ENCODE results near the gene ZNF423.

ZNF423 gene

DNA sequence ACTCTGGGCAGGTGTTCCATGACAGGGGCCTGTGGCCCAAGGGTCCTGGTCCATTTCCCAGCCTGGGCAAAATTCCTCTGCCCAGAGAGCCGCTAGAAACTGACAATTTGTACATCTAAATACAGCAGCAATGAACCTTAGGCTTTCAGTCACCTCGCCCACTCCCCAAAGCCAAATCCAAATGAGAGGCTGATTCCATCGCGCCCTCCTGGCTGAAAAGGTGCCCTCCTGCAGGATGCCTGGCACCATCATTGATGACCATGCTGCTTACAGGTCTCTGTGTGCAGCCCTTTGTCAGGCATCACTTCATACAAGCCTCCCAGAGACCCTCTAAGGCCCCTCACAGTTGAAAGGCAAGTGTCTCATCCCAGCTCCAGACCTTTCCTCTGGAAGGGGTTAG is 367.6 kb downstream of the ZNF423 start:
- in situ Hi-C loops (cut with MboI; ENCODE audit: low sequenced_read_pairs) = no loop called here

DNA sequence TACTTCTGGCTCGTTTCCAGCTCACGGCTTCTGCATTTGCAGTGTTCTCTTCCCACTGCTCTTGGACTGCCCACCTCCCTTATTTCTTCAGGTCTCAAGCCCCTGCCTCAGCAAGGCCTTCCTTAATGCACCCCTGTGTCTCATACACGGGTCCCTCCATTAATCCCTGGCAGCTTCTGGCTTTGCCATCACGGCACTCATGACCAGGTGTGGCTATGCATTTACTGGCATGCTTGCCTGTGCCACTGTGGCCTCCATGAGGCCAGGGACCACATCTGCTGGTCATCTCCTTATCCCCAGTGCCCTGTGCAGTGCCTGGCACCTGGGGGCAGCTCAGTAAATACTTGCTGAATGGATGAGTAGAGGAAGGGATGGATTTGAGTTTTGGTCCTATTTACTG is 368.2 kb downstream of the ZNF423 start:
- in situ Hi-C loops (cut with MboI; ENCODE audit: low sequenced_read_pairs) = no loop called here

DNA sequence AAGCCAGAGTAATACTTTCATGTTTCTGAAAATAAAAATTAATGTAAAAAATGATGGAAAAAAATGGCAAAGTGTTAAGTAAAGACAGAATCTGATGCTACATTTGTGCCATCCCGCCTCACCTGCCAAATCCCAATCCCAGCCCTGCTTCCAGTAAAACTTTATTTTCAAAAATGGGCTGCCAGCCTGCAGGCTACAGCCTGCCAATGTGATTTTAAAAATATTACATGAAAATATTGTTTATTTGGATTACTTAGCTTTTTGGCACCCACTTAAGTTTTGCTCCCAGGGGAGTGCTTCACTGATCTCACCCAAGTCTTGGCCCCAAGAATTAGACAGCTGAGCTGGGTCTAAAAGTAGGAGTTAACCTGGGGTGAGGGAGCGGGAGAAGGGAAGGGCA is 369.5 kb downstream of the ZNF423 start:
- in situ Hi-C loops (cut with MboI; ENCODE audit: low sequenced_read_pairs) = no loop called here

DNA sequence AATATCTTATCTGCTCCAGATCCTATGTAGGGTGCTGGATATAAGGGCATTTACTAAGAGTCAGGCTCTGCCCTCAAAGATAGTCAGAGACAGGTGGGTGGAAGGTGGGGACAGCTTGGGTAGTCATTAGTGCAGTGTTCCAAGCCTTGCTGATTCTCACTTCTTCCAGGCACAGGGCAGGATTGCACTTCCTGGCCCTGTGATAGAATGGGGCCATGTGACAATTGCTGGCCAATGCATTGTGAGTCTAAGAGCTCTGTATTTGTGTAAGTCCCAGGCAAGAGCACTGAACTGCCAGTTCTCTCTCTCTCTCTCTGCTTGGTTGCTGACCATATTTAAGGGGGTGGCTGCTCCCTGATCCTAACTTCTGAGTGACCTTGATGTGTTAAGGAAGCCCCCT is 370.2 kb downstream of the ZNF423 start:
- in situ Hi-C loops (cut with MboI; ENCODE audit: low sequenced_read_pairs) = no loop called here

DNA sequence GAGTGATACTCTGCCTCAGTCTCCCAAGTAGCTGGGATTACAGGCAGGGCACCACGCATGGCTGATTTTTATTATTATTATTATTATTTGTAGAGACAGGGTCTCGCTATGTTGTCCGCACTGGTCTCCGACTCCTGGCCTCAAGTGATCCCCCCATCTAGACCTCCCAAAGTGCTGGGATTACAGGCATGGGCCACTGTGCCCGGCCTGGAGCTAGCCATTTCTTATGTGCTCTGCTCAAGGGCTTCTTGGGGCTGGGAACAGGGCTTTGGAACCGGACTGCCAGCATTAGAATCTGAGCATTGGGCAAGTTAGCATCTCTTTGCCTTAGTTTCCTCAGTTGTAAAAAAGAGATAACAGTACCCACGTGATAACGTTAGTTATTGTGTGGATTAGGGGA is 371.0 kb downstream of the ZNF423 start:
- in situ Hi-C loops (cut with MboI; ENCODE audit: low sequenced_read_pairs) = no loop called here

DNA sequence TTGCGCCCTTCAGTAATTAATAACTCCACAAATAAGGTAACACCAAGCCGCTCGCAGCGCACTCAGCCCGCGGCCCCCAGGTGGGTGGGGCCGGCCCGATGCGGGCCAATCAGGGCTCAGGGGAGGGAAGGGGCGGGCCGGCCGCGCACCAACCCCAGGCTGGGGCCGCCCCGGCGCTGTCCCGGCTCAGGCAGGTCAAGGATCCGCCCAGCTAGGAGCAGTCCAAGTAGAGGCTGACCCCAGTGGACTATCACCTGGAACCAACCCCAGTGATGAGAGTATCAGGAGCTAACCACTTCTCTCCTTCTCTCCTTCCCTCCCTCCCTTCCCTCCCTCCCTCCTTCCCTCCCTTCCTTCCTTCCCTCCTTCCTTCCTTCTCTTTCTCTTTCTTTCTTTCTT is 371.5 kb downstream of the ZNF423 start:
- in situ Hi-C loops (cut with MboI; ENCODE audit: low sequenced_read_pairs) = no loop called here

DNA sequence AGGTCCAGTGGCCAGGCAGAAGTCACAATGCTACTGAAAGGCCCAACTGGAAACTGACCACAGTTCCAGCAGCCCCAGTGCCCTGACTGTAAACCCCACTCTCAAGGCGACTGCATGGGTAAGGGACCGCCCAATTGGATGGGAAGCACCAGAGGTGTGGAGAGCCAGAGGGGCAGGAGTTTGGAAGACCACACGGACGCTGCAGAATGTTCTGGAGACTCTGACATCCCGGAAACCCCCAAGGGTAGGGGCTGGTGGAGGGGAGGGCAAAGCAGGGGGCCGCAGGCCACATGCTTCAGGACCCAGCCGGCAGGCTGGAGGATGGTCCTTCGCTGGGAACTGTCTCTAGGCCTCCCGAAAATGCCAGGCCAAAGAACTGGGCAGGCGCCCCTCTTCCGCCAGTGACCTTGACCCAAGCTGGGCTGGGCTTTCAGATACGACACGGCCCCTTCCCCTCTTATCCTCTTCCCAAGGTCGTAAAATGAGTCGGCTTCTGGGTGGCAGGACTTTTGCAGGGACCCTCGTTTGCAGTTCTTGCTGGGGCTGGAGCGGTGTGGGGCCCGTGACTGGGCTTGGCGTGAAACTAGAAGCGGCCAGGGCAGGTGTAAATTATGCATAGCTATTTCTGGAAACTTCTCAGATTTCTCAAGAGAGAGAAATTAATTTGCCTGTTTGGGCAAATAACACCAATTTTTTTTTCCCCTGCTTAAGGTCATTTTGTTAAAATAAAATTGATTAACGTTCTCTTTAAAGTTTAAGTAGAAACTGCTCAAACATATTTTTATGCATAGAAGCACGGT is 372.1 kb downstream of the ZNF423 start:
- in situ Hi-C loops (cut with MboI; ENCODE audit: low sequenced_read_pairs) = no loop called here

DNA sequence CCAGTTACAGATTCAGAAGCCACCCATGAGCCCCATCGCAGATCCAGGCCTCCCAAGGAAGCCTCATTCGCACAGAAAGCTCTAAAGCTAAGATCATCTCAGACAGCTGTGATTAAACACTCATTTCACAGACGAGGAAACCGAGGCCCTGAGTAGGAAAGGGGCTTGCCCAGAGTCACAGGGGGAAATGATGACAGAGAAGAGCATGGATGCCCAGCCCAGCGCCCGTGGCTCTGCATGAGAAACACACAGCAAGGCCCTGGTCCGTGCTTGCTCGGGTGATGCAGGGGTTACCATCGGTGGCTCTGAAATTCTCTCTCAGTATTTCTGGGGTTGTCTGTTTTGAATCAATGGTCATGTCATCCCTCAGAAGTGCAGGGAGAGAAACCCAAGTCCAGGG is 372.7 kb downstream of the ZNF423 start:
- in situ Hi-C loops (cut with MboI; ENCODE audit: low sequenced_read_pairs) = no loop called here

DNA sequence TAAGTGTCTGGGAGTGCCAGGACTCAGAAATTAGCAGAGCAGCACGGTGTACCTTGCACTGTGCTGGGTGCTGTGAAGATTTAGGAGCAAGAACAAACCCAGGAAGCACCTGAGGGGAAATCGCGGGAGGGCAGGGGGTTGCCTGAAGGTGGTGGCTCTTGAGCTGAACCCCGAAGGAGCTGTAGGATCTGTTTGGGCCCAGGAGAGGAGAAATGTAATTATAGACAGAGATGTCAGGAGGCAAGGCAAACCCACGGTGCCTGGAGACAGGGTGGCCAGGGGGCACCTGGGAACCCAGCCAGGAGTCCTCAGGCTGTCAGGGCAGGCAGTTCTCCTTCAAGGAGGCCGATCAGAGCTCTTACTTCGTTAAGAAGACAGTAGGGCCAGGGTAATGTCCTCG is 373.2 kb downstream of the ZNF423 start:
- in situ Hi-C loops (cut with MboI; ENCODE audit: low sequenced_read_pairs) = no loop called here

DNA sequence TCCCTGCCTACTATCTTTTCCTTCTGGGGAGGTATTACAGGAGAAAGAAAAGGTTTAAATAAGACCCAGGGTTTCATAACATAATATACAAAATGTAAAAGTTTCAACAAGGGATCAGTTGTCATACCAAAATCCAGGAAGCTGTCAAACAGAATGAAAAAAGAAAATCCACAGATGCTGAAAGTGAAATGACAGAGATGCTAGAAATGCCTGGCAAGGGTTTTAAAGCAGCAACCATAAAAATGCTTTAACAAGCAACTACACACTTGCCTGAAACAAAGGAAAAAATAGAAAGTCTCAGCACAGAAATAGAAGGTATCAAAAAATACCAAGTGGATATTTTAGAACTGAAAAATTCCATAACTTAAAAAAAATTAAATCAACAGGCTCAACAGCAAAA is 377.3 kb downstream of the ZNF423 start:
- in situ Hi-C loops (cut with MboI; ENCODE audit: low sequenced_read_pairs) = no loop called here

DNA sequence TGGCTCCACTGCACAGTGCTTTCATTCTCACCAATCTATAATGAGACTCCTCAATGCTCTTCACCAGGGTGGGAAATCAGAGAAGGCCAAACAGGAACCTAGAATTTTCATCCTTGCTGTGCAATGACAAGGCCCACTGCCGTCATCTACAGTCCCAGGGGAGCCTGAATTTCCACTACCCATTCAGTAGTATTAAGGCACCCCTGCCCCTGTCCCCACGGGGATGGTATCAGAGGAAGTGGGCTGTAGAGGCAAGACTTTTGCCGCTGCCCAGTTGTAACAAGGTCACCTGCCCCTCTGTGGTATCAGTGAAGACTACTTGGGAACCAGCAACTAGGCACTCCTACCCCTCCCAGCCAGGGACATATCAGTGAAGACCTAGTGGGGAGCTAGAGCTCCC is 377.8 kb downstream of the ZNF423 start:
- in situ Hi-C loops (cut with MboI; ENCODE audit: low sequenced_read_pairs) = no loop called here

DNA sequence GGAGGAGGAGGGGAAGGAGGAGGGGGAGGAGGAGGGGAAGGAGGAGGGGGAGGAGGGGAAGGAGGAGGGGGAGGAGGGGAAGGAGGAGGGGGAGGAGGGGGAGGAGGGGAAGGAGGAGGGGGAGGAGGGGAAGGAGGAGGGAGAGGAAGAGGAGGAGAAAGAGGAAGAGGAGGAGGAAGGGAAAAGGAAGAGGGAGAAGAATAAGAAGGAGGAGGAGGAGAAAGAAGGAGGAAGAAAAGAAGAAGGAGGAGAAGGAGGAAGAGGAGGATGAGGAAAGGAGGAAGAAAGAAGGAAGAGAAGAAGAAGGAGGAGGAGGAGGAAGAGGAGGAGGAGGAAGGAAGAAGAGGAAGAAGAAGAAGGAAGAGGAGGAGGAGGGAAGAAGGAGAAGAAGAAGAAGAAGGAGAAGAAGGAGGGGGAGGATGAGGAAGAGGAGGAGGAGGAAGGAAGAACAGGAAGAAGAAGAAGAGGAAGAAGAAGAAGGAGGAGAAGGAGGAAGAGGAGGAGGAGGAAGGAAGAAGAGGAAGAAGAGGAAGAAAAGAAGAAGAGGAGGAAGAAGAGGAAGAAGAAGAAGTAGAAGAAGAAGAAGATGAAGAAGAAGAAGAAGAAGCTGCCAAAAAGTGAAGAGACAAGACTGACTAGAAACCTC is 378.5 kb downstream of the ZNF423 start:
- in situ Hi-C loops (cut with MboI; ENCODE audit: low sequenced_read_pairs) = no loop called here

DNA sequence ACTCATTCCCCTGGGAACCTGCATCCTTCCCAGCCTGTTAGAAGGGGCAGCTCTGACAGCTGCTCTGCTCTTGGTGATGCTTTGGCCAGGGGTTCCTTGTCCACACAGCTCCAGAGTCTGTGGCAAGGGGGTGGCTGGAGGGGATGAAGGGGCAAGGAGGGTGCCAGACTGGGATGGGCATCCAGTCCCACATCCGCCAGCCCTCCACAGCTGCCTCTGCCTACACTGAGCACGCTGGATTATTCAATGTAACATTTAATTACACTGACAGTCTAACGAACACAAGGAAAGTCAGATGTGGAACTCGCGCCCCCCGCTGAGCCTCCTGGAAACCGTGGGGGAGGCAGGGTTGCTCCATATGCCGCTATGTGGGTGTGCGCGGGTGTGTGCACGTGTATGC is 381.2 kb downstream of the ZNF423 start:
- in situ Hi-C loops (cut with MboI; ENCODE audit: low sequenced_read_pairs) = no loop called here

DNA sequence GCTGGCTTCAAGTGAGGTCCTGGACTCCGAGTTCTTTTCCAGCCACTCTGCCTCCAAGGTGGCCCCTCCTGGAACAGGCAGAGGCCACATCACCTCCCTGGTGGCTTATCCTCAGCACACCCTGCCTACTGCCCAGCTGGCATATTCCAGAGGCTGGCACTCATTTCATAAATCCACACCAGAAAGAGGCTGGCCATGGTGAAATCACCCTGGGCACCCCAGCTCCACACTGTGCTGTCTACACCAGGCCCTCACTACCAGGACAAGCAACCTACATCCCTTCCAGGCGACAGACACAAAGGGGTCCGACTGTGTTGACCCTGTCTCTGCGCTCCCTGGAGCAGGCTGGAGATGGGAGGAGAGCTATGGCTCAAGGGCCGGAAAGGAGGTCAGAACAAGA is 382.1 kb downstream of the ZNF423 start:
- in situ Hi-C loops (cut with MboI; ENCODE audit: low sequenced_read_pairs) = no loop called here

DNA sequence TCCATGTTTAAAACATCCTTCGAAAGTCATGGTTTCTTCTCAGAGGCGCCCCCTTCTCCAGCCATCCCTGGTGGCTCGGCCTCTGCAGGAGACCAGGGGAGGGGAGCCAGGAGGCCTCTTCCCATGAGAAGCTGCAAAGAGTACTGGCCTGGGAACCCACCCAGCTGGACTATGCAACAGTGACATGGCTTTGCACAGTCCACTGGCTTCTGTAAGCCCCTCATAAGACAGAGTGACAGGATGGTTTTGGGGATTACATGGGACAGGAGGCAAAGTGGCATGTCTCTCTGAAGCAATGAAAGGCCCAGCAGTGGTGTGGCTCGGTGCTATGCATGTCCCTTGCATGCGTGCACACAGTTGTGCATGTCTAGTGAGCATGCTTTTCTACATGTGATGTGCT is 382.8 kb downstream of the ZNF423 start:
- in situ Hi-C loops (cut with MboI; ENCODE audit: low sequenced_read_pairs) = no loop called here

DNA sequence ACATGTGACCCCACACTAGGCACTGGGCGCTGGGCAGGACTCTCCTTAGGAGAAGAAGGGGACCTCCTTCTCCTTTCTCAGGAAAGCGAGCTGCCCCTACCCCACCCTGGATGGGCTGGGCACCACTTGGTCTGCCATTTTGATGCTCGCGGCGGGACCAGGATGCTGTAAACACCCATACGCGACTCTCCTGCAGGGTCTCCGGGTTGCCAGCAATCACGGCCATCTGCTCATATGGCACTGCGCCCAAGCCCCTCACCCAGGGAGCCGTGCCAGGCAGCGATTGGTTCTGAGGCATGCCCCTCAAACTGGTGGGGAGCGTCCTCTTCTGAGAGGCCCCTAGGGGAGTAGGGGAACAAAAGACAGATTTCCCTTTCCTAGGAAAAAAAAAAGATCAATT is 383.3 kb downstream of the ZNF423 start:
- in situ Hi-C loops (cut with MboI; ENCODE audit: low sequenced_read_pairs) = no loop called here

DNA sequence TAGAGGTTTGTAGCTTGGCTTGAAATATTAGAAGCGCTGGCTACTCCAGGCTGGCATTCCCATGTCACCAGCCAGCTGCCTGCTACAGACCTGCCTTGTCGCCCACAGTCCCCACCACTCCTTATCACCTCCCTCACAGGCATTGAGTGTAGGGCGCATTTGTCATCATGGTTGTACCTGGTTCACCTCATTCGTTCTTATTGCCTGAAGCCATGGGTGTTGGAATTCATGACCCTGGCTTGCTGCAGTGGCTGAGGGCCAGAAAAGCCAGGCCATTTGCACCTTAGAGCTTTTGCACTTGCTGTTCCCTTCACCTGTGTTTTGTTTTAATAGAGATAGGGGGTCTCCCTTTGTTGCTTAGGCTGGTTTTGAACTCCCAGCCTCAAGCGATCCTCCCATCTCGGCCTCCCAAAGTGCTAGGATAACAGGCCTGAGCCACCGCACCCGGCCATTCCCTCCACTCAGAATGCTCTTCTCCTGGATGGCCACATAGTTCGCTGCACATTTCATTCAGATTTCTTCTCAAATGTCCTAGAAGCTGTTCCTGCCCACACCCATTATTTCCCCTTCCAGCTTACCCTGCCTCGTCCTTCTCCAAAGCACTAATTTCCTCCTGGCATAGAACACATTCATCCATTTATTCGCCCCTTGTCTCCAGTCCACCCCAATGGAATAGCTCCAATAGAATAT is 384.7 kb downstream of the ZNF423 start:
- in situ Hi-C loops (cut with MboI; ENCODE audit: low sequenced_read_pairs) = no loop called here

DNA sequence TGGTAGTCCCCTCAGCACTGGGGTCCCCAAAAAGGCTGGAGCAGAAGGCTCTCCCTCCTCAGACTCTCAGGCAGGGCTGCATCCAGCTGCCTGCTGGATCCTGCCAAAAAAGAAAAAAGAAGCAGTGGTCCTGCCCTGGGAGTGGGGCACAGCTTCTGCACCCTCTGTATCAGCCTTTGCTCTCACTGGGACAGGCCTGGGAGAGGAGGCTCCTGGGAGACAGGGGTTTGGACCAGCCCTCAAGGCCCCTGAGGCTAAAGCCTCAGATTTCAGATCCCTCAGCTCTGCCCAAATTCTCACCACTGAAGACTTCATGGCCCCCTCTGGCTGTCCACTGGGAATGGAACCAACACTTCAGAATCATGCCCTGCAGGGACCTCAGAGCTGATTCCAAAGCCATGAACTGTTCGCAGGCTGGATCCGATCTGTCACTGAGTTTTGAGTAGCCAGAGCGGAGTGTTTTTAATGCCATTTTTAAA is 385.4 kb downstream of the ZNF423 start:
- in situ Hi-C loops (cut with MboI; ENCODE audit: low sequenced_read_pairs) = no loop called here

DNA sequence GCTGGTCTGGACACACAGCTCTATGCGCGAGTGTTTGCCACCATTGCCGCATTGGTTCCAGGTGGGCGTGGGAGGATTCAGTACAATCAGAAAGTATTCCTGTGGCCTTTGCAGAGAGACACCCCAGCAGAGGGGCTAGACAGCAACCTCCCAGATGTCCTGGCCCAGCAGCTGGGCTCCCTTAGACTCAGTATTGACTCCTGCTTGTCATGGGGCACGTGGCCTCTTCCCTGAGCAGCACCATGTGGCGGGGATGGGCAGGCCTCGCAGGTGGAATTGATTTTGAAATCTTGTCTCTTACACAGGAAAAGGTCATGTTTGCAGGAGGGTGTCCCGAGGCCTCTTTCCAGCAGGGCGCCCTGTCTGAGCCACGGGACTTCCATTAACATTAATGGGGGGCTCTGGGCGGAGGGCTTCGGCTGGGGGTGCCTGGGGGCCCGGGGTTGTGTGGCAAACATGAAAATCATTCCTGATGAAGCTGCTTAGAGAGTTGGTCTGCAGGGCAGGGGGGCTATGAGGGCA is 385.9 kb downstream of the ZNF423 start:
- in situ Hi-C loops (cut with MboI; ENCODE audit: low sequenced_read_pairs) = no loop called here

DNA sequence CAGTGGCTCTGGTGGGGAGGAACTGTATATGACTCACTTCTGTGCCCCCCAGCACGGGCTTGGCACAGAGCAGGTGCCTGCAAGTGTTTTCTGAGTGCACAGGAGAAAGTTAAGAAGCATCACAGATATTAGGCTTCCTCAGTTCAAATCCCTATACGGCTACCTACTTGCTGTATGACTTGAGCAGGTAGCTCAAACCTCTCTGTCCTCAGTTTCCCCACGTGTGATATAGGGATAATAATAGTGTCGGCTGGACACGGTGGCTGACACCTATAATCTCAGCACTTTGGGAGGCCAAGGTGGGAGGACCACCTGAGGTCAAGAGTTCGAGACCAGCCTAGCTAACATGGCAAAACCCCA is 386.6 kb downstream of the ZNF423 start:
- in situ Hi-C loops (cut with MboI; ENCODE audit: low sequenced_read_pairs) = no loop called here

DNA sequence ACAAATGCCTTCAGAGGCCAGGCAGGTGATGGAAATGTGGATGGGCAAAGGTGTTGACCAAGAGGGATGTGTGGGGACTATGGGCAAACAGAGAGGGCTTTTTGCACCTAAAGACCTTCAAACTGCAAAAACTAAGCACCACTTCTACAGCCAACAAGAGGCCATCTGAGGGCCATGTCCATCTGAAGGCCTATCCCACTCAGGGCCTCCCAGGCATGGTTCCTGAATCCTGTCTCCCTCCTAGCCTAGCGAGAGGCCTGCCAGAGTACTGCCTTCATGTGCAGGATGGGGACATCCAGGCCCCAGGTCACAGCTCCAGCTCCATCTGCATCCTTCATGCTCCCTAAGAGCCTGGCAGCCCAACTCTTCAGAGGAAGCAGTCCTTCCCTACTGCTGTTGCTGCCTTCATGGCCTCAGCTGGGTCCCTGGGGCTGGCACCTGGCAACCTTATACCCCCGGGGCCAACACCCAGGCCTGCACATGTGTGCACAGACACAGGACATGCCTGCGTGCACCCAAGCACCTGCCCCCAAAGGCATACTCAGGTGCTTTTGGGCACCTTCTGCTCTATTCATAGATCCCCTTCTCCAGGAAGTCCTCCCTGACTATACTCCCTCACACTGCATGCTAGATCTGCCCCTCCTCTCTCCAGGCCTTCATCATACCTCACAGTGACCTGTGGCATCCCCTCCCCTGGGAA is 387.2 kb downstream of the ZNF423 start:
- in situ Hi-C loops (cut with MboI; ENCODE audit: low sequenced_read_pairs) = no loop called here

Data from HL-60/S4 (cell line).